Tibial nerve (tissue), 4 donors: Measurements from ENCODE around the gene YARS1. TPM values are rescaled to one million over a fixed set of nuclear protein-coding genes. Genes with fewer than 3 reads are reported as not detected.

ENCODE experiments used
- DNase-seq, 2 donors: peaks; one replicate each; pipeline ENCODE4 v3.0.0-alpha.2; 2019; ENCODE audit warnings: low spot score in 2 of 2
- H3K27ac ChIP-seq, 4 donors: fragments of 200-600 bp; sonication (generic) in 3 of 4; one replicate each; pipeline ENCODE4 v1.5.1; 2017 to 2019; ENCODE audit warnings: mild to moderate bottlenecking in 1 of 4
- H3K27me3 ChIP-seq, 2 donors: fragments of 200-600 bp; sonication (generic) in 1 of 2; one replicate each; pipeline versions ENCODE4 v1.5.1 to v1.6.0; 2017 to 2019
- H3K36me3 ChIP-seq, 3 donors: fragments of 200-600 bp; sonication (generic); one replicate each; pipeline ENCODE4 v1.5.1; 2018 to 2019
- H3K4me1 ChIP-seq, 4 donors: fragments of 200-600 bp; sonication (generic) in 3 of 4; one replicate each; pipeline ENCODE4 v1.5.1; 2017 to 2019
- H3K4me3 ChIP-seq, 4 donors: fragments of 200-600 bp; sonication (generic) in 3 of 4; one replicate each; pipeline ENCODE4 v1.5.1; 2017 to 2019; ENCODE audit warnings: mild to moderate bottlenecking in 1 of 4, moderate library complexity in 1 of 4
- H3K9me3 ChIP-seq, 4 donors: fragments of 200-600 bp; sonication (generic) in 3 of 4; one replicate each; pipeline ENCODE4 v1.5.1; 2017 to 2019
- EP300 ChIP-seq, 2 donors: sonication (generic); formaldehyde crosslinking; IDR thresholded peaks; one replicate each; pipeline ENCODE4 v1.6.1; 2017; ENCODE audit warnings: antibody characterized with exemption in 2 of 2, mild to moderate bottlenecking in 1 of 2
- POLR2A ChIP-seq, 2 donors: fragments of 450-650 bp; IDR thresholded peaks; one replicate each; pipeline ENCODE4 v1.6.1; 2017; ENCODE audit warnings: antibody characterized with exemption in 2 of 2, mild to moderate bottlenecking in 2 of 2, moderate library complexity in 2 of 2
- WGBS, 2 donors: methylation state at CpG; one replicate each; pipeline ENCODE4 v1.1.5; 2018; 5-methylcytosine and 5-hydroxymethylcytosine counted together
- total RNA-seq, 4 donors: library from RNA; depleted of rRNA; stranded (reverse); fragments of >200 nt; gene quantifications; one replicate each; pipeline ENCODE4 v1.1.0, GENCODE V29; 2016
- TF ChIP-seq, protein P1 (sequence below), 5 experiments: fragments of 200-600 bp in 3 of 5; fragments of 450-650 bp in 2 of 5; sonication (generic) in 3 of 5; IDR thresholded peaks; one replicate each; pipeline ENCODE4 v1.5.1; 2016 to 2019; ENCODE audit warnings: antibody characterized with exemption in 5 of 5, mild to moderate bottlenecking in 3 of 5, moderate library complexity in 2 of 5

YARS1 gene
- total RNA-seq, 4 donors from 2014 or later, result 29.0 to 80.7 (median 50.2) TPM

GRCh38 chr1:32816676-32817158 is 441 bp downstream of the YARS1 start:
- Histone ChIP-seq H3K4me3 (peak overlapping the region; percentile 82 to 99 (median 90)), H3K4me1 (peaks cover 0 to 58% (median 22%) of the 10 kb centered on the region in 4 donors), H3K27me3 (no peaks in the 10 kb centered on the region), H3K36me3 (no peaks in the 10 kb centered on the region), H3K27ac (peak overlapping the region; percentile 44 to 98 (median 96)), H3K9me3 (no peaks in the 10 kb centered on the region)
- WGBS, 2 donors, result 0 to 1% methylated on average over 8 to 15 of the region's 15 CpGs
- TF ChIP-seq, protein P1, sequence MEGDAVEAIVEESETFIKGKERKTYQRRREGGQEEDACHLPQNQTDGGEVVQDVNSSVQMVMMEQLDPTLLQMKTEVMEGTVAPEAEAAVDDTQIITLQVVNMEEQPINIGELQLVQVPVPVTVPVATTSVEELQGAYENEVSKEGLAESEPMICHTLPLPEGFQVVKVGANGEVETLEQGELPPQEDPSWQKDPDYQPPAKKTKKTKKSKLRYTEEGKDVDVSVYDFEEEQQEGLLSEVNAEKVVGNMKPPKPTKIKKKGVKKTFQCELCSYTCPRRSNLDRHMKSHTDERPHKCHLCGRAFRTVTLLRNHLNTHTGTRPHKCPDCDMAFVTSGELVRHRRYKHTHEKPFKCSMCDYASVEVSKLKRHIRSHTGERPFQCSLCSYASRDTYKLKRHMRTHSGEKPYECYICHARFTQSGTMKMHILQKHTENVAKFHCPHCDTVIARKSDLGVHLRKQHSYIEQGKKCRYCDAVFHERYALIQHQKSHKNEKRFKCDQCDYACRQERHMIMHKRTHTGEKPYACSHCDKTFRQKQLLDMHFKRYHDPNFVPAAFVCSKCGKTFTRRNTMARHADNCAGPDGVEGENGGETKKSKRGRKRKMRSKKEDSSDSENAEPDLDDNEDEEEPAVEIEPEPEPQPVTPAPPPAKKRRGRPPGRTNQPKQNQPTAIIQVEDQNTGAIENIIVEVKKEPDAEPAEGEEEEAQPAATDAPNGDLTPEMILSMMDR (IDR thresholded peaks at IDR 0.05), result no peak
- TF ChIP-seq EP300 (IDR thresholded peaks at IDR 0.05) (no peak), POLR2A (IDR thresholded peaks at IDR 0.05) (no peak)
- DNase-seq, result no peak

DNA sequence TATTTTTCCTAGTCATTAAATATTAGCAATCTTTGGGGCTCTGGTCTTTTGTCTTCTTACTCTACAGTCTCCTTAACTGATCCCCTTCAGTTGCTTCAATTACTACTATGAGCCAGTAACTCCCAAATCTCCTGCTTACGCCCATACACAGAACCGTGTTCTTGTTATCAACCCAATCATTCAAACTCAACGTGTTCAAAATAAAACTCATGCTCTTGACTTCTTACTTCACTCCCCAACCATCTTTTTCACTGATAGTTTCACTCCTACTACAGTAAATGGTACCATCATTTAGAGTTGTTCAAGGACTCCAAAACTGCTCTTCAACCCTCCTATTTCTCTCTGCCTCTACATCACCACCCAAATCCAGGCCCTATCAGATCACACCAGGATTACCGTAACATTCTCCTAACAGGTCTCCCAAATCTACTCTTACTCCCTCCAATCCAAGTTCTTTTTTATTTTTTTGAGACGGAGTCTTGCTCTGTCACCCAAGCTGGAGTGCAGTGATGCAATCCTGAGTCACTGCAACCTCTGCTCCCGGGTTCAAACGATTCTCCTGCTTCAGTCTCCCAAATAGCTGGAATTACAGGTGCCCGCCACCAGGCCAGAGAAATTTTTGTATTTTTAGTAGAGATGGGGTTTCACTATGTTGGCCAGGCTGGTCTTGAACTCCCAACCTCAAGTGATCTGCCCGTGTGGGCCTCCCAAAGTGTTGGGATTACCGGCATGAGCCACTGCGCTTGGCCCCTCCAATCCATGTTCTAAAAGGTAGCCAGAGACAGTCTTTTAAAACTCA is 3.0 kb downstream of the YARS1 start:
- WGBS, 2 donors, result 88 to 89% methylated on average over 11 of the region's 11 CpGs

DNA sequence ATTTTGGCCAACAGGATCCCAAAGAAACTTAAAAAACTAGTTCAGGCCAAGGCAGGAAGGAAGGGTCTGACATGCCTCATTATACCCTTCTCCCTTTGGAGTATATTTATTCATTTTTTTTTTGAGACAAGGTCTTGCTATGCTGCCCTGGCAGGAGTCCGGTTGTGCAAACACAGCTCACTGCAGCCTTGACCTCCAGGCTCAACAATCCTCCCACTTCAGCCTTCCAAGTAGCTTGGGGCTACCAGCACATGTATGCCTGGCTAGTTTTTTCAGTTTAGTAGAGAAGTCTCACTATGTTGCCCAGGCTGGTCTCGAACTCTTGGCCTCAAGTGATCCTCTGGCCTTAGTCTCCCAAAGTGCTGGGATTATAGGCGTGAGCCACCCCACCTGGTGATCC is 5.2 kb downstream of the YARS1 start:
- Histone ChIP-seq H3K4me1 (peaks cover 0 to 39% (median 14%) of the 10 kb centered on the region in 4 donors), H3K9me3 (no peaks in the 10 kb centered on the region), H3K27me3 (no peaks in the 10 kb centered on the region), H3K36me3 (peaks cover 0 to 44% (median 0%) of the 10 kb centered on the region in 3 donors), H3K4me3 (no peak overlapping the region), H3K27ac (no peak overlapping the region)
- DNase-seq, result no peak
- TF ChIP-seq, protein P1 (IDR thresholded peaks at IDR 0.05), result no peak
- no peak for TF ChIP-seq EP300 (IDR thresholded peaks at IDR 0.05)
- TF ChIP-seq POLR2A (IDR thresholded peaks at IDR 0.05), result no peak
- WGBS, 2 donors, result 89 to 92% methylated on average over 3 of the region's 3 CpGs

More for the DNA sequence above, 3.0 kb downstream of the YARS1 start:
- DNase-seq, result no peak
- Histone ChIP-seq H3K4me3 (no peak overlapping the region), H3K27ac (no peak overlapping the region), H3K27me3 (no peaks in the 10 kb centered on the region), H3K4me1 (peaks cover 0 to 49% (median 18%) of the 10 kb centered on the region in 4 donors), H3K36me3 (peaks cover 0 to 23% (median 0%) of the 10 kb centered on the region in 3 donors), H3K9me3 (no peaks in the 10 kb centered on the region)
- TF ChIP-seq POLR2A (IDR thresholded peaks at IDR 0.05), result no peak
- TF ChIP-seq, protein P1 (IDR thresholded peaks at IDR 0.05), result no peak
- TF ChIP-seq EP300 (IDR thresholded peaks at IDR 0.05), result no peak

GRCh38 chr1:32811265-32811664 is 5.9 kb downstream of the YARS1 start:
- Histone ChIP-seq H3K9me3 (no peaks in the 10 kb centered on the region), H3K27me3 (no peaks in the 10 kb centered on the region), H3K4me3 (no peak overlapping the region), H3K27ac (no peak overlapping the region), H3K36me3 (peaks cover 0 to 51% (median 0%) of the 10 kb centered on the region in 3 donors), H3K4me1 (peaks cover 0 to 37% (median 12%) of the 10 kb centered on the region in 4 donors)
- TF ChIP-seq, protein P1 (IDR thresholded peaks at IDR 0.05), result no peak
- no peak for TF ChIP-seq EP300 (IDR thresholded peaks at IDR 0.05)
- TF ChIP-seq POLR2A (IDR thresholded peaks at IDR 0.05), result no peak
- DNase-seq, result no peak
- 89% methylated on average over 9 of the region's 9 CpGs for WGBS, 2 donors

- no peak overlapping the region for H3K27ac ChIP-seq
- no peak for DNase-seq
- TF ChIP-seq, protein P1 (IDR thresholded peaks at IDR 0.05), result no peak
- TF ChIP-seq POLR2A (IDR thresholded peaks at IDR 0.05) (no peak), EP300 (IDR thresholded peaks at IDR 0.05) (no peak)
- H3K9me3 ChIP-seq, result no peaks in the 10 kb centered on the region
- no peak overlapping the region for H3K4me3 ChIP-seq
- WGBS, 2 donors, result 86 to 89% methylated on average over 5 of the region's 5 CpGs
- no peaks in the 10 kb centered on the region for H3K27me3 ChIP-seq
- H3K4me1 ChIP-seq, result peaks cover 0 to 28% (median 3%) of the 10 kb centered on the region in 4 donors
- H3K36me3 ChIP-seq, result peaks cover 0 to 60% (median 2%) of the 10 kb centered on the region in 3 donors
These were observed 6.8 kb downstream of the YARS1 start for GRCh38 chr1:32810358-32810757.
